ENCODE results near the gene CHRNG.

Gene CHRNG

GRCh38 chr2:232584238-232584637 lies 44.7 kb downstream of the CHRNG start:
- H2AFZ ChIP-seq (ENCODE audit: low read length) = no peak overlapping the region
- no peaks in the 10 kb centered on the region for H4K20me1 ChIP-seq (ENCODE audit: insufficient read depth, low read length, poor library complexity, severe bottlenecking)
- H3K36me3 ChIP-seq (ENCODE audit: insufficient read depth, low read length) = peaks cover 9% of the 10 kb centered on the region; the same call in 1 of the 2 replicates
- no peak overlapping the region for H3K4me2 ChIP-seq (ENCODE audit: low read depth, low read length, poor library complexity, severe bottlenecking)
- H3K9me2 ChIP-seq (replicated peaks; ENCODE audit: low read depth, low read length) = no peaks in the 10 kb centered on the region
- TF ChIP-seq EZH2phosphoT487 (IDR thresholded peaks at IDR 0.05; ENCODE audit: borderline replicate concordance) (no peak), CTCF (conservative IDR thresholded peaks at IDR 0.05; ENCODE audit: low read length) (no peak)
- H3K4me3 ChIP-seq (ENCODE audit: low read length, poor library complexity, severe bottlenecking) = no peak overlapping the region
- no peak overlapping the region for H3K9ac ChIP-seq (ENCODE audit: low read depth, low read length, poor library complexity, severe bottlenecking)
- H3K4me1 ChIP-seq (ENCODE audit: insufficient read depth, low read length, poor library complexity, severe bottlenecking) = peaks cover 13% of the 10 kb centered on the region
- H3K9me3 ChIP-seq (ENCODE audit: insufficient read depth, low read depth, low read length) = no peaks in the 10 kb centered on the region
- H3F3A ChIP-seq (ENCODE audit: low read depth) = no peaks in the 10 kb centered on the region
- no peaks in the 10 kb centered on the region for H3K79me2 ChIP-seq (ENCODE audit: insufficient read depth, low read length)
- H3K27me3 ChIP-seq (ENCODE audit: insufficient read depth, low read length, poor library complexity, severe bottlenecking) = no peaks in the 10 kb centered on the region

- Histone ChIP-seq H3K79me2 (ENCODE audit: insufficient read depth, low read length) (no peaks in the 10 kb centered on the region), H3K9me2 (replicated peaks; ENCODE audit: low read depth, low read length) (no peaks in the 10 kb centered on the region), H3K4me3 (ENCODE audit: low read length, poor library complexity, severe bottlenecking) (no peak overlapping the region), H2AFZ (ENCODE audit: low read length) (no peak overlapping the region), H4K20me1 (ENCODE audit: insufficient read depth, low read length, poor library complexity, severe bottlenecking) (no peaks in the 10 kb centered on the region), H3K4me2 (ENCODE audit: low read depth, low read length, poor library complexity, severe bottlenecking) (no peak overlapping the region), H3K27me3 (ENCODE audit: insufficient read depth, low read length, poor library complexity, severe bottlenecking) (no peaks in the 10 kb centered on the region), H3K9me3 (ENCODE audit: insufficient read depth, low read depth, low read length) (no peaks in the 10 kb centered on the region), H3K4me1 (ENCODE audit: insufficient read depth, low read length, poor library complexity, severe bottlenecking) (no peaks in the 10 kb centered on the region), H3K36me3 (ENCODE audit: insufficient read depth, low read length) (peaks cover under 1% of the 10 kb centered on the region; the same call in 1 of the 2 replicates), H3F3A (ENCODE audit: low read depth) (no peaks in the 10 kb centered on the region), H3K9ac (ENCODE audit: low read depth, low read length, poor library complexity, severe bottlenecking) (no peak overlapping the region)
- no peak for TF ChIP-seq CTCF (conservative IDR thresholded peaks at IDR 0.05; ENCODE audit: low read length)
- TF ChIP-seq EZH2phosphoT487 (IDR thresholded peaks at IDR 0.05; ENCODE audit: borderline replicate concordance) = no peak
Observed at GRCh38 chr2:232586943-232587505, 47.5 kb downstream of the CHRNG start.

- Histone ChIP-seq H3K4me3 (ENCODE audit: low read length, poor library complexity, severe bottlenecking) (no peak overlapping the region), H3K9me2 (replicated peaks; ENCODE audit: low read depth, low read length) (no peaks in the 10 kb centered on the region), H3K27me3 (ENCODE audit: insufficient read depth, low read length, poor library complexity, severe bottlenecking) (no peaks in the 10 kb centered on the region), H3K36me3 (ENCODE audit: insufficient read depth, low read length) (no peaks in the 10 kb centered on the region), H3K4me2 (ENCODE audit: low read depth, low read length, poor library complexity, severe bottlenecking) (no peak overlapping the region), H4K20me1 (ENCODE audit: insufficient read depth, low read length, poor library complexity, severe bottlenecking) (no peaks in the 10 kb centered on the region), H2AFZ (ENCODE audit: low read length) (no peak overlapping the region), H3K79me2 (ENCODE audit: insufficient read depth, low read length) (no peaks in the 10 kb centered on the region), H3F3A (ENCODE audit: low read depth) (no peaks in the 10 kb centered on the region), H3K4me1 (ENCODE audit: insufficient read depth, low read length, poor library complexity, severe bottlenecking) (no peaks in the 10 kb centered on the region), H3K9ac (ENCODE audit: low read depth, low read length, poor library complexity, severe bottlenecking) (no peak overlapping the region), H3K9me3 (ENCODE audit: insufficient read depth, low read depth, low read length) (no peaks in the 10 kb centered on the region)
- TF ChIP-seq CTCF (conservative IDR thresholded peaks at IDR 0.05; ENCODE audit: low read length) (no peak), EZH2phosphoT487 (IDR thresholded peaks at IDR 0.05; ENCODE audit: borderline replicate concordance) (no peak)
Observed at GRCh38 chr2:232587512-232587911, 48.0 kb downstream of the CHRNG start.

Data from Loucy (cell line).